ENCODE measurements around the gene STAG3. TPM values are rescaled to one million over a fixed set of nuclear protein-coding genes. Genes with fewer than 3 reads are reported as not detected.
A peak's percentile ranks its signal among the peaks of the same experiment; 100 is the strongest.

Gene STAG3
- total and polyA plus RNA-seq, 9 of the 15 experiments (the other 6 are each of a cell fraction or from before 2014, with no cell fraction given): 0.54 to 2.5 (median 1.7) TPM

GRCh38 chr7:100153708-100154535 lies 23.8 kb upstream of the STAG3 start:
- H3K4me1 ChIP-seq (replicated peaks in 1 of 2; ENCODE audit: control insufficient read depth in 2 of 2, insufficient read depth in 2 of 2, low read length in 2 of 2): peaks cover 30 to 76% of the 10 kb centered on the region in 2 experiments
- H3K4me3 ChIP-seq: no peak overlapping the region
- BruUV-seq (replicated peaks): no TSS peak
- H3K4me2 ChIP-seq (ENCODE audit: insufficient read depth, low read length): no peak overlapping the region
- no peaks in the 10 kb centered on the region for H3K9me1 ChIP-seq (ENCODE audit: control insufficient read depth, insufficient read depth, low read length)
- DNase-seq (ENCODE audit: extremely low read depth in 1 of 4, low spot score in 3 of 4): peak in 3 of 4 experiments; percentile 36 to 64 (median 44)
- no peak for ATAC-seq
- H3K36me3 ChIP-seq (ENCODE audit: control insufficient read depth, insufficient read depth, low read length): peaks cover 64% of the 10 kb centered on the region
- WGBS (ENCODE audit: insufficient coverage, low coverage, missing lambda C conversion rate): 63% methylated on average over 15 of the region's 16 CpGs
- ChIA-PET CTCF (ENCODE audit: low intra/inter-chr PET ratio) (no interaction called here), POLR2A (no interaction called here)
- peaks cover 10% of the 10 kb centered on the region for H4K20me1 ChIP-seq (replicated peaks; ENCODE audit: control insufficient read depth, insufficient read depth, low read length)
- H2AFZ ChIP-seq (ENCODE audit: low read depth, low read length): no peak overlapping the region
- no peak for FAIRE-seq
- no peak overlapping the region; the same call in 2 of the 3 replicates for H3K27ac ChIP-seq (ENCODE audit: extremely low read depth, low read depth, low read length)
- in situ Hi-C loops (cut with MboI): no loop called here
- intact Hi-C loops (cut with micrococcal nuclease): no loop called here
- peaks cover 46% of the 10 kb centered on the region for H3K79me2 ChIP-seq (ENCODE audit: control insufficient read depth, insufficient read depth, low read length)
- no peak for TF ChIP-seq ELF1 (tag; IDR thresholded peaks at IDR 0.05)
- TF ChIP-seq TAF15 (IDR thresholded peaks at IDR 0.05; ENCODE audit: low read depth, low read length): 0 out of 2 replicates have a peak, but pooled peaks have one; percentile 66
- TF ChIP-seq NFIC (IDR thresholded peaks at IDR 0.05): peak; percentile 57
- 0 out of 2 replicates have a peak, but pooled peaks have one; percentile 50 for TF ChIP-seq SUPT5H (IDR thresholded peaks at IDR 0.05)
- 0 out of 2 replicates have a peak, but pooled peaks have one; percentile 6 for TF ChIP-seq PML (IDR thresholded peaks at IDR 0.05; ENCODE audit: low read length)
- no peak for TF ChIP-seq NFYB (IDR thresholded peaks at IDR 0.05; ENCODE audit: extremely low read depth, insufficient read length)
- TF ChIP-seq RBFOX2 (IDR thresholded peaks at IDR 0.05; ENCODE audit: low read depth, low read length): peak; percentile 67; the same call in 1 of the 2 replicates
- TF ChIP-seq ZNF644 (tag; IDR thresholded peaks at IDR 0.05; ENCODE audit: low read depth): no peak
- peak; percentile 63 for TF ChIP-seq POLR2G (IDR thresholded peaks at IDR 0.05; ENCODE audit: low read depth, low read length)
- no peak for TF ChIP-seq GABPB1 (CRISPR knock-in tag; IDR thresholded peaks at IDR 0.05)
- TF ChIP-seq ZBTB17 (CRISPR knock-in tag; IDR thresholded peaks at IDR 0.05): 0 out of 2 replicates have a peak, but pooled peaks have one; percentile 33
- TF ChIP-seq REST (IDR thresholded peaks at IDR 0.05; ENCODE audit: borderline replicate concordance): no peak
- peak; percentile 23; the same call in 1 of the 2 replicates for TF ChIP-seq REST (CRISPR knock-in tag; IDR thresholded peaks at IDR 0.05; ENCODE audit: low read depth)
- TF ChIP-seq MAX (CRISPR knock-in tag; IDR thresholded peaks at IDR 0.05): 0 out of 2 replicates have a peak, but pooled peaks have one; percentile 11
- TF ChIP-seq POLR2A (conservative IDR thresholded peaks at IDR 0.05): peak; percentile 49
- no peaks in the 10 kb centered on the region for H3K27me3 ChIP-seq (ENCODE audit: control insufficient read depth in 2 of 2, insufficient read depth in 2 of 2, low read length in 2 of 2)
- peak overlapping the region in 1 of 2 experiments; percentile 83; a peak in 2 of 4 replicates for H3K9ac ChIP-seq (ENCODE audit: insufficient read depth in 1 of 2, low read depth in 2 of 2, low read length in 2 of 2)
- no peaks in the 10 kb centered on the region for H3K9me3 ChIP-seq (replicated peaks; ENCODE audit: control insufficient read depth, insufficient read depth, low read depth, low read length)

Measured in K562 (cell line).